NCI-H446 treated with DMSO at 0.1 percent for 48 hours (cell line): ENCODE data around the gene TAS1R2.
"Not testable (repeated sequence)": the region's sequence is repeated elsewhere in the genome, so short reads cannot be mapped to it uniquely, and the experiment has no call there.

Experiments
- DNase-seq: peaks from one replicate; lab custom pipeline; 2025; lab: John Stamatoyannopoulos, UW

TAS1R2 gene

DNA sequence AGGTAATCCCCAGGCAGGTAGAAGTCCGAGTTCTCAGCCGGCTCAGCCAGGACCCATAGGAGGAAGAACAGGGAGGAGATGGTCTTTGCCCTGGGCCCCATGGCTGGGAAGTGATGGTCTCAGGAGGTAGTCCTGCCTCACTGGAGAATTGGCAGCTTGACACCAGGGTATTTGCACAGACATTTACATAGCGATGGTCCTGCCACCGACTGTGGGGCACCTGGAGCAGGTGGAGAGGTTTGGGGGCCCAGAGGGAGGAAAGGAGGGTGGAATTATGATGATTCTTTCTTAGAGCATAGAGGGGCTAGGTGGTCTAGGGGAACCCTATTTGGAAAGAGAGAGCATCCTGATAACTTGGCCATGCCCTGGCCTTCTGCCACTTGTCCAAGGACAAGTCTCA is at the start of gene TAS1R2:
TAS1R2 (minus strand) TSS at position 101 of the 400 bp plus-strand sequence; CDS start at position 101, 0 bp downstream.
- DNase-seq = no peak

DNA sequence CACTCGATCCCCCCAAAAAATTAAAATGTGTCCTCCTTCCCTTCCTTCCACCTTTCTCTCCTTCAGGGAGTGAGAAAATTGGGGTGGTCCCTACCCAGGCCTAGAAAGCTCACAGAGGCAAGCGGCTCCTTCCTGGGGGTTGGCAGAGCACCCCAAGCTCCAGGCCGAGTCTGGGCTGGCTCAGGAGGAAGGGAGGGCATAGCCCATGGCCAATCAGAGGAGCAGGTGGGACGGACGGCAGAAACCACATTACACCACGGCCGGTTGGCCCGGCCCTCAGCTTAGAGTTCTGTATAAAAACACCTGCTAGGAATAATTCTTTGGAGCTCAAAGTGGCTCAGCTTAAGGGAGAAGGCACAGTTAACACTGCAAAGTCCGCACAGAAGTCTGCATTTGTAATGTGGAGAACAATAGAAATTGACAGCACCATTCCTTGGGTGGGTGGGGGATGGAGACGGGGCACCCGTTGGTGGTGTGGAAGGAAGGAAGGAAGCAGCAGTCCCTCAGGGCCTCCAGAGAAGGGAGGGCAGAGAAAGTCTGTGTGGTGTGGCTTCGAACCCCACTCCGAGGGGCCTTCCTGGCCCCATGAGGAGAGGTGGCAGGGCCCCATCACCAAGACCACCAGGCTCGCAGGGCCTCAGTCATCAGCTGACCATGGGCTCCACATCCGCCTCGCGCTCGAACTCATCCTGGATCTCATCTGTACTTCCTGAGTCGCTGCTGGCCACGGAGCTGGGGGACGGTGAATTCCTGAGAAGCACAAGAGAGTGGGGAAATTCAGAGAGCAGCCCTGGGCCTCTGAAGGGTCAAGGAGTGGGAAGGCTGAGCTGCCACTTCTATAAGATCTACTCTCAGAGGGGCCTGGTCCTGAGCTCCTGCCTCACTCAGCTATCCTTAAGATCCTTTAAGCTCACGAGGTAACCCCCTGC is 48.7 kb upstream of the TAS1R2 start:
- no peak for DNase-seq

DNA sequence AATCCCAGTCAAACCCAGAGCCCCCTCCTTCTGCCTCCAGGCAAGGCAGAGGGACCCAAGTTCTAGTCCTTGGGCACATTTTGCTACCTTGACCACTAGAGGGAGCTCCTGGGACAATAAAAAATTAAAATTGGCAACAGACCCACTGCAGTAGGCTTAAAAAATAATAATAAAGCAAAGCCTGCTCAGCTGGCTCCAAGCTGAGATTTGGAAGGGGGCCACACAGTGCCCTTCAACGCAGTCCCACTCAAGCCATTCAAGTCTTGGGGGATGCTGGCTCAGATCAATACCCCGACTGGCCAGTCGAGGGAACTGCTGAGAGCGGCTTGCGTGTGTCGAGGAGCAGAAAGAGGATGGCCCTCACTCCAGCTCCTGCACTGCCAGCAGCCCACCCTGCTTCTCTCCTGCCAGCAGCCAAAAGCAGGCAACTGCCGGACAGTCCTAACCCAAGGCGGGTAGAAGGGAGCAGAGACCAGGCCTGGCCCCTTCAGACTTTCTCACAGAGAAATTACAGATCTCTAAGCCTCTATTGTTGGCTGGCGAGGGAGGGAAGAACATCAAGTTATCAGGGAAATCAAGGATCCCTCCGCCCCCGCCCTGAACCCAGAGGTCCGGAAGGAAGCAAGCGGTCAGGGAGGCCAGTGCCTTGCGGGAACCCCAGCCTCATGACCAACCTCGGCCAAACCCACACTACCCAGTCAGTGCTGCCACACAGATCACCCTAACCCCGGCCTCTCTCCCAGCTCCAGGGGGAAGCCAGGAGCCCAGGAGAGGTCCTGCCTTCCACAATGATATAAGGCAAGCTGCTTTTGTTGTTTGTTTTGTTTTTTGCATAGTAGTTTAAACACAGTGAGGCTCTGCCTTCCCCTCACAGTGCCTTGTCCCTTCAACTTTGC is 47.8 kb upstream of the TAS1R2 start:
- peak; percentile 30 for DNase-seq

DNA sequence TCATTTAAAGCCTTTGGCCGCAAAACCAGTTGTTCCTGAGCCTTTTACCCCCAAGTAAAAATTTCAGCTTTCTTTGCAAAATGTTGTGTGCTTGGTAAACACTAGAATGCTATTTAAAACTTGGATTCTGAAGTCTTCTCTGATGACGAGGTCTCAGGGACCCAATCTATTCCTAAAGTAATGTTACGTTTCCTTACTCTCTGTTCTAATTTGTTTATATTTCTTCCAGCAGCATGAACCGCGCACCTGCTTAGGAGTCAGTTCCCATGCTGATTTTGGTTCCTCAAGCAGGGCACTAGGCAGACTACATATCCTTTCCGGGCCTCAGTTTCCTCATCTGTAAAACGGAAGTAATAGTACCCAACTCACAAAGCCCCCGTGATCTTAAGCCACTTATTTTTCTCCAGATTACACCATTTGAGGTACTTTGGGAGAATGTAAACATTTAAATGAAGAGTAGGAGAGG is 43.9 kb upstream of the TAS1R2 start:
- no peak for DNase-seq

DNA sequence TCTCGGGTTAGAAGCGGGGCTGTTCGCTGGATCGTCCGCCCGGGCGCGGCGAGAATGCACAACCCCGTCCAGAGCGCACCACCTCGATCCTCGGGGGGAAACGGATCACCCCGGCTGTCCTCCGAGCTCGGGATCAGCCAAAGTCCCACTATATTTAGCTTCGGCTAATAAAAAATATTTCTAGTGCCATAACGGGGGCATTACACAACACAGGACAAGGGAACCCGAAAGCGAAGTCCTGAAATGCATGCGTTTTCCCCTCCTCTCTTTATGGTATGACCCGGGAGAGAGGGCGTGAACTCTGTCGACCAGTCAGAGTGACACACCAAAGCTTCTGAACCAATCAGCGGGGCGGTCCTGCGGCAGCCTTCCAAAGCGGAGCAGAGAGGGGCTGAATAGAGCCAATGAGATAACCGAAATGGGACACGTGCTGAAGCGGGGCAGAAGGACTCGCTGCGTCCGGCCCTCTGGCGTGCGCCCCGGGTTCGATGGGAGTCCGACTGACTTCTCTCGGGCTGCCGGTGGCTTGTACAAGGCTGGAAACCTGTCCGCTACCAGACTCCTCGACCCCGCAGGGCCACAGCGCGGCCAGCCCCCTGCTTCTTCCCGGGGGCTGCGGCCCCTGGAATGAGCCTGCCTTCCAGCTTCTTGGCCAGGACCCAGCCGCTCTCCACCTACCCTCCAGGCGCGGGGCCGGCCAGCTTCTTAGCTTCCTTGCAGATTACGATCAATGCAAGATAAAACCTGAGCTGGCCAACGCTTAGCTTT is 43.2 kb upstream of the TAS1R2 start, which contains the start of gene ALDH4A1:
ALDH4A1 (minus strand) TSS at position 33 of the 768 bp plus-strand sequence; CDS start at position 1, 32 bp downstream.
- peak; percentile 97 for DNase-seq

DNA sequence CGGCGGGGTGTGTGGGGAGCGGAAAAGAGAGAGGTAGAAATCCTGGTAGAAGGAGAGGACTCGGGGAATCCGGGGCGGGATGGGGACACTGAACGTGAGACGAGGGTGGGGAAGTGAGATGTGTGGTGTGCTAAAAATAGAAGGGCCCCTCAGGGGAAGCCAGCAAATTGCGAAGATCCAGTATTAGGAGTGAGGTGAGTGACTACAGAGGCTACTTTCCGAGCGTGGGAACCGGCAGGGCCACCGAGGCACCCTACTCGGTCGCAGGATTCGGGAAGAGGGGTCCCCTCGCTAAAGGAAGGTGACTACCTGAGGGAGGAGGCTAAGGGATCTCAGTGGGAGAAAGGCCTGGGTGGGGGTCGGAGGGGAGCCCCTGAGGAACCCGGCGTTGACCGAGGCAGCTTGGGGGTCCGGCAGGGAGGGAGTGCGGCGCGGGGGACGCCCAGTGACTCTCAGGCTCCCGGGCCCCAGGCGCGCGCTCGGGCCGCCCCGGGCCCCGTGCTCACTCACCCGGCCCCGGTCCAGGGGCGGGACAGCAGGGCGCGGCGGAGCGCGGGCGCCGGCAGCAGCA is 42.6 kb upstream of the TAS1R2 start:
- DNase-seq = no peak

DNA sequence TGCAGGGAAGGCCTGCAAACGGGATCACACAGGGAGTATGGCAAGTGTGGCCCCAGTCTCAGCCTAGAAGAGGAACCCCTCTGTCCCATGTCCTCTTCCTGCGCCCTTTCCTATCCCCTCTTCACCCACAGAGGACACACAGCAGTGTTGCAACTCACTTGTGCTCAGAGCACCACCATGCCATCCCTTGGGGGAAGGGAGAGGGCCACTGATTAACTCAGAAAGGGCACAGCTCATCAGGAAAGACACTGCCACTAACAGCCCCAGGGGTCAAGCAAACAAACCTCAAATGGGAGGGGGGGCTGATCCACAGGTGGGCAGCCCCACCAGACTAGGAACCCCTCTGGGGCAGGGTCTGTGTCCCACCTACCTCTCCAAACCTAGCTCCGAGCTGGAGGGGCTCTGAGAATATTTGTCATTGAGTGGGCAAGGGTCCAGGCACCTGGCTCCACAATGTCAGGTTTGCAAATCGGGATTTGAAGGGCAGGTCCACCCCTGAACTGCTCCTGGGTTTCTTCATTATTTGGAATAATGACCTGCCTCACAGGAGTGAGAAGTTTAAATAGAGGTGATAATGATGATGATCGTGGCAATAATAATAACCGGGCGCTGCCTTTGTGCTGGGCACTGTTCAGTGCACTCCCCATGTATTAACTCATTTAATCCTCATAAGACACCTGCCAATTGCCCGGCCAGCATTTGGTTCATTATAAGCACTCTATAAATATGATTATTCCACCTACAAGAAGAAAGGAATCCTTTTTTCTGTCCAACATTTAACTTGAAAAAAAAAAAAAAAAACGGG is 41.9 kb upstream of the TAS1R2 start:
- DNase-seq = no peak

DNA sequence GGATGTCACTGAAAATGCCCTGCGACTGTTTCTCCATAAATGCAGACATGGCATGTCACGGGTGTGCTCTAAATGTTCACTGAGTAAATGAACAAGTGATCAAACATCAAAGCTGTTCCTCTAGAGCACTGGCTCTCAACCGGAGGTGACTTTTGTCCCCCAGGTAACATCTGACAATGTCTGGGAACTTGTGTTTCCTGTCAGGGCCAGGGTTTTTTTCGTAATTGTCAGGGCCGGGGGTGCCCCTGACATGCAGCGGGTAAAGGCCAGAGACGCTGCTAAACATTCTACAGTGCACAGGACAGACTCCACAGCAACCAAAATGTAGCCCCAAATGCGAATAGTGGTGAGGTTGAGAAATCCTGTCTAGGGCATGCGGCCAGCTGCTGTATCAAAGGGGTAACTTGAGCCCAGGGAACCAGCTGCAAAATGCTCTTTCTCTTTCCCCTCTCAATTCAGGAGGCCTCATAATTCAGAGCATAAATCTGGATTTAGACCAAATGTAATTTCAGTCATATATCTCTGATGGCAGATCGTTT is 40.9 kb upstream of the TAS1R2 start:
- no peak for DNase-seq

DNA sequence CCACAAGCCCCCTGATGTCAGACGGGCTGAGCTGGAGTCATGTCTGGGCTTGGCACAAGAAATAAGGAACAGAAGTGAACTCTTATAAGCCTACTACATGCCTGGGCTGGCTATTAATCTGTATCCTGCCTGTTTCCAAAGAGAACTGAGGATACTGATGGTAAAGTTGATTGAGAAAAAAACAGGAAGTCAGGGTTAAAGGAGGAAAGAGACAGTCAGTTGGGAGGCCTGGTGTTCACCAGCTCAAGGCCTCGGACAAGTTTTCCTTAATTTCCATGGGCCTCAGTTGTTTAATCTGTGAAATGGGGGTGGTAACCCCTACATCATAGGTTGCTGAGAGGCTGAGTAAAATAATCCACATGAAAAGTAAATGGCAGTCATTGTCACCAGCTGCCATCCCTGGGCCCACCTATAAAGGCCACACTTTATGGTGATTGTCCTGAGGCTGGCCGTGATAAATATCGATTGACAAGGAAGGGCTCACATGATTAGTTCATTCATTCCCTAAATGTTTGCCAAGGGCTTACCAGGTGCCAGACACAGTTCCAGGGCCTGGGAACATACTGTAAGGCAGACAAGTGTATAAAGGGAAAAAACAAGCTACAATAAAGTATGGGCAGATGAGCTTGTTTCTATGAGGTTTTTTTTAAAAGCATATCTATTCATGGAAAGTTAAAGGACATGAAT is 40.0 kb upstream of the TAS1R2 start:
- DNase-seq = no peak

DNA sequence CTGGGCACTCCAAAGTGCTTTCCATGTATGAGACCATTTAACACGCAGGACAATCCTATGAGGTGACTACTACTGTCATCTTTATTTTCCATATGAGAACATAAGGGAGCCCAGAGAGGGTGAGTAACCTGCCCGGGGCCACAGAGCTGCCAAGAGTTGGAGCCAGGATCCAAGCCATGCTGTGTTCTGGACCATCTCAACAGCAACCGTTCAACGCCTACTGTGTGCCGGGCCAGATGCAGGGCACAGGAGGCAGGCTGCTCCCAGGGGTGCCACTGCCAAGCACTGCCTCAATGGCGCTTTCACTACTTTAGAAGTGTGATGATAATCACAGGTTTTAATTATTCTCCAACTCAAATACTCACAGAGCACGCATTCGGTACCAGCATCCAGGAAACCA is 39.1 kb upstream of the TAS1R2 start:
- DNase-seq = no peak

DNA sequence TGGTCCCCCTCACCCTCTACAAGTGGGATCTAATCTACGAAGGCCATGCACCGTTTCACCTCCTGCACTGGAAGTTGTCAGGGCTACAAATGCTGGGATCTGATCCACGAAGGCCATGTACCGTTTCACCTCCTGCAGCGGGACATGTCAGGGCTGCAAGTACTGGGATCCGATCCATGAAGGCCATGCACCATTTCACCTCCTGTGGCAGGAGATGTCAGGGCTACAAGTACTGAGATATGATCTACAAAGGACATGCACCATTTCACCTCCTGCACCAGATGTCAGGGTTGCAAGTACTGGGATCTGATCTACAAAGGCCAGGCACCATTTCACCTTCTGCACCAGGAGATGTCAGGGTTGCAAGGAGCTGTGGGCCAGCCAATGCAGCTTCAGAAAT is 35.9 kb upstream of the TAS1R2 start:
- no peak for DNase-seq

DNA sequence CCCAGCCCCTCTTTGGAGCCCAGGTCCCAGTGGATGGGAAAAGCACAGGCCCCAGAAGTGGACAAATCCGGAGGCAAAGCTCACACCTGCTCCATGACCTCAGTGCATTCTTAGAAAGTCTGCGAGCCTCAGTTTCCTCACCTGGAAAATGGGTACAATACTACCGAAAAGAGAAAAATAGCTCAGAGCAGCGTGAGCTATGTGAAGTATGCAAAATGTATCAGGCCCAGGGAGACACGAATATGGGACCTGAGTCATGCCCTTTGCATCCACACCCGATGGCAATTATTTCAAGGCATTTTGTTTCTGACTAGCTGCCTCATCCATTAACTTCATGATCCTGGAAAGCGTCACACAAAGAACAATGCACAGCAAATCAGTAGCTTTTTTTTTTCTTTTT is 33.7 kb upstream of the TAS1R2 start:
- DNase-seq = no peak

DNA sequence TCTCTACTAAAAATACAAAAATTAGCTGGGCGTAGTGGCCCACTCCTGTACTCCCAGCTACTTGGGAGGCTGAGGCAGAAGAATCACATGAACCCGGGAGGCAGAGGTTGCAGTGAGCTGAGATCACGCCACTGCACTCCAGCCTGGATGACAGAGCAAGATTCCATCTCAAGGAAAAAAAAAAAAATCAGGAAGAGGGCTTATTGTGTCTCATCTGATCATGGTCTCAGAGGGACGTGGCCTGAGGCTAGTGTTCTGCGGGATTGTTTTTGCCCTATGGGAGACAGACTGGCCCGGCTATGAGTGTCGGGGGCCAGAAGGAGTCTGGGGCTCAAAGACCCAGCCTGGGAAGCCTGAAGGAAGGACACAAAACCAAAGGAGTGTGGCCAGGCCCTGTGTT is 32.4 kb upstream of the TAS1R2 start:
- DNase-seq = not testable (repeated sequence)

DNA sequence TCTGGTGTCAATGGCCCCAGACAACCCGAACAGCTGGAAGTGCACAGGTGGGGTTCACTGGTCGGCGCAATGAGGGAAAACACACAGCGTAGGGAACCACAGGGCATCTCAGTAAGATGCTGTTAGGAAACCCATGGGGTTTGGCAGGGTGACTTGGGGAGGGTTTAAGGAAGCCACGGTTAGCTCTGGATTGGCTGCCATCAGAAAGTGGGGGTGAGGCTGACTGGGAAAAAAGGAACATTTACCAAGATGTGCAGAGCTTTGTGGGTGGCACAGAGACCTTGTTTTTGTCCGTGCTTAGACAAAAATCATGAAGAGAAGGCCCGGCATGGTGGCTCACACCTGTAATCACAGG is 31.9 kb upstream of the TAS1R2 start:
- DNase-seq = no peak

DNA sequence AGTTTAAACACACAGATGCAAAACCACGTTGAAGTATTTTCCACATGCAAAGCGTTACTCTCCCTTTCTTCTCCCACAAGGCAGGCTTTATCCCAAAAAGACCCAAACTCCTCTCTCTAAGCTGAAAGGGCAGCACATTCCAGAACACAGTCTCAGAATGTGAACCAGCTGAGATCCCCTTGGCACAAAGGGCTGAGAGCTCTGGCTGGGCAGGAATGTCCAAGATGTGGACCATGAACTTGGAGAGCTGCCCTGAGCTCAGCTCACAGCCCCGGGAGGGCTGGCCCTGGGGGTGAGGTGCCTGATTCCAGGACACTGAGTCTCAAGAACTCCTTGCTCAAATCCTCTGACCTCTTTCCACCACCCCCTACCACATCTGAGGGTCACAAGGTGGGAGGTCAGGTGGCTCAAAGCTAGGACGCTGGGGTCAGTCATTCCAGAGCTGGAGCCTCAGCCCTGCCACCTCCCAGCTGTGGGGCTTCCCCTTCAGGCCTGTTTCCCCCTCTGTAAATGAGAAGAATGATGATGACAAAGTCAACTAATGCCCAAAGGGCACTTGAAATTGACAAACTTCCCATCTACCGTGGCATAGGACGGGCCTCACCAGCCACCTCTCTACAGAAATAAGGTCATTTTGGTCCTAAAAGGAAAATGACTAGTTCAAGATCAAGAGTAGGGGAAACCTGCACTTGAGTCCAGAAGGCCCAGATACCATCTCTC is 31.4 kb upstream of the TAS1R2 start:
- DNase-seq = no peak

DNA sequence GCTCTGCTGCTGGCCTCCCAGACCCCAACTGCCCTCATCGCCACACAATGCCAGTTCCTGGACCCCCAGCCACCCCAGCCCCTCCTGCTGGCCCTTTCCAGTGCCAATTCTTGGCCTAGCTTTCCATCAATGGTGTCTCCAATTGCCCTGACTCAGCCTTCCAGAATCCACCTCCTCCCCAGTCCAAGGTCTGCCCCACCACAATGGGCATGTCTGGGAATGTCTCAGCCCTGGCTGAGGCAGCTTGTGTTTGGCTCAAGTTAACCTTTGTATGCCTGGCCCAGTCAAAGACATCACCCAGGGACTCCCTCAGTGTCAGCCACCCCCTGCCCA is 26.5 kb upstream of the TAS1R2 start:
- no peak for DNase-seq

DNA sequence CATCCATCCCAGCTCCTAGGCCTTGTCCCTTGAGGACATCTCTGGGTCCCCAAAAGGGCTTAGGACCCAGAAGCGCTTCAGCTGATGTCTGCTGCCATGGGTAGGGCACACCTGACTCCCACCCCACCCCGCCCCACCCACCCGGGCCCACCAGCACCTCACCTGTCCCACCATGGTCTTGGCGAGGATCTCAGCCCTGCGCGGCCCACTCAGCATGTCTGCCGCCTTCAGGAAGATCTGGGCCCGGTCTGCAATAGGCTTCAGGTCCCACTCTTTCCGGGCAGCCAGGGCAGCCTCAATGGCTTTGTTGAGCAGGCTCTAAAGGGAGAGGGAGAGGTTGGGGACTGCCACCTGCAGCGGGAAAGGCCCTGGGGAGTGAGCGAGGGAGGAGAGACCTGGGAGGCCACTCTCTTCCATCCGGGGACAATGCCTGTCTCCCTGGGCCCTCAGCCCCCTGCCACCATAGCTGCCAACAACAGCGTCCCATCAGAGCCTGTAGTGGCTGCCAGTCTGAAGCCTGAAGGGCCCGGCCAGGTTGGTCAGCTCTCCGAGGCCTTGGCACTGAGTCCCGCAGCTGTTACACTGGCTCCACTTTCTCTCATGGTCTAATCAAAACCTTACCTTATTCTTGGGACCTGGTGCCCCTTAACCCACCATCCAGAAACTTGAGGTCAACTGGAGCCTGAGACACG is 26.0 kb upstream of the TAS1R2 start:
- no peak for DNase-seq

DNA sequence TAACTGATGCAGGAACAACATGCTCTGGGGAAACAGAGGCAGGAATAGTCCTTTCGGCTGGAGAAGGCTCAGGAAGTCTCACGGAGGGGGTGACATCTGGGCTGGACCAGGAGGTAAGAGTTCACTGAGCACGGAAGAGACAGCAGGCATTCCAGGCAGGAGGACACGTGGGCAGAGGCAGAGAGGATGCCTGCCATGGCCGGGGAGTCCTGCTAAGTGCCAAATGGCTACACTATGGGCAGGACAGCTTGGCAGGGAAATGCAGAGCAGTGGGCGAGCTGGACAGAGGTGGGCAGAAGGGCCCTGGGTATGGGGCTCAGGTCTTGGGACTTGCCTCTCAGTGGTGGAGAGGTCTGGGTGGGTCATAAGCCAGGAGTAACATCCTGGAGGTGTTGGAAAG is 25.3 kb upstream of the TAS1R2 start:
- no peak for DNase-seq

DNA sequence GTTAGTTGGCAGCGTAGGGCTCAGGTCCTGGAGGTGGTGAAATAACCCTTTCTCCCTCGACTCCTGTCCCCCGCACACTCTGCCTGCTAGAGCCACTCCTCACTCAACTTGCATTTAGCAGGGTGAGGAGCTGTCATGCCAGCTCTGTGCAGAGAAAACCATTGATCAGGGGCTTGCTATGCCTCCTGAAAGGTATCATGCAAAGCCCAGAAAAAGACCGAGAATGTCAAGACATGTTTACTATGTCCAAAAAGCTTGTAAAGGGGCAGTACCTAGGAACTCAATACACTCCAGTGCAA is 24.9 kb upstream of the TAS1R2 start:
- DNase-seq = no peak
